Measurements from ENCODE around the gene ARHGAP20. TPM values are rescaled to one million over a fixed set of nuclear protein-coding genes. Genes with fewer than 3 reads are reported as not detected.

ARHGAP20 gene
- total RNA-seq, 1 experiment from 2014 or later = not detected

DNA sequence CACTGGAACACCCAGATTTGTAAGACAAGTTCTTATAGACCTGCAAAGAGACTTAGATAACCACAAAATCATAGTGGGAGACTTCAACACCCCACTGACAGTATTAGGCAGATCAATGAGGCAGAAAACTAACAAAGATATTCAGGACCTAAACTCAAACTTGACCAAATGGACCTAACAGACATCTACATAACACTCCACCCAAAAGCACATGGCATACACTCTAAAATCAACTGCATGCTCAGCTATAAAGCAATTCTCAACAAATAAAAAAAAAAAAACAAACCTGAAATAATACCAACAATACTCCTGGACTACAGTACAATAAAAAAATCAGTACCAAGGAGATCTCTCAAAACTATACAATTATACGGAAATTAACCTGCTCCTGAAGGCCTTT, 167.5 kb downstream of the ARHGAP20 start:
- TF ChIP-seq, protein P1, sequence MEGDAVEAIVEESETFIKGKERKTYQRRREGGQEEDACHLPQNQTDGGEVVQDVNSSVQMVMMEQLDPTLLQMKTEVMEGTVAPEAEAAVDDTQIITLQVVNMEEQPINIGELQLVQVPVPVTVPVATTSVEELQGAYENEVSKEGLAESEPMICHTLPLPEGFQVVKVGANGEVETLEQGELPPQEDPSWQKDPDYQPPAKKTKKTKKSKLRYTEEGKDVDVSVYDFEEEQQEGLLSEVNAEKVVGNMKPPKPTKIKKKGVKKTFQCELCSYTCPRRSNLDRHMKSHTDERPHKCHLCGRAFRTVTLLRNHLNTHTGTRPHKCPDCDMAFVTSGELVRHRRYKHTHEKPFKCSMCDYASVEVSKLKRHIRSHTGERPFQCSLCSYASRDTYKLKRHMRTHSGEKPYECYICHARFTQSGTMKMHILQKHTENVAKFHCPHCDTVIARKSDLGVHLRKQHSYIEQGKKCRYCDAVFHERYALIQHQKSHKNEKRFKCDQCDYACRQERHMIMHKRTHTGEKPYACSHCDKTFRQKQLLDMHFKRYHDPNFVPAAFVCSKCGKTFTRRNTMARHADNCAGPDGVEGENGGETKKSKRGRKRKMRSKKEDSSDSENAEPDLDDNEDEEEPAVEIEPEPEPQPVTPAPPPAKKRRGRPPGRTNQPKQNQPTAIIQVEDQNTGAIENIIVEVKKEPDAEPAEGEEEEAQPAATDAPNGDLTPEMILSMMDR (conservative IDR thresholded peaks at IDR 0.05) = no peak
- TF ChIP-seq EZH2 (IDR thresholded peaks at IDR 0.05; ENCODE audit: low read depth) = no peak
- ChIA-PET POLR2A (ENCODE audit: unreplicated experiment) (no interaction called here), CTCF (no interaction called here)
- no peak overlapping the region for H3K27ac ChIP-seq
- DNase-seq = no peak
- no peaks in the 10 kb centered on the region for H3K9me2 ChIP-seq (ENCODE audit: insufficient read depth)
- no peaks in the 10 kb centered on the region for H4K20me1 ChIP-seq (ENCODE audit: insufficient read depth)
- peaks cover 8% of the 10 kb centered on the region; the same call in 1 of the 2 replicates for H3K27me3 ChIP-seq (ENCODE audit: insufficient read depth, low read depth)
- H3K79me2 ChIP-seq (ENCODE audit: low read depth) = no peaks in the 10 kb centered on the region
- H3K9me3 ChIP-seq (ENCODE audit: insufficient read depth, low read depth) = no peaks in the 10 kb centered on the region
- H3F3A ChIP-seq (ENCODE audit: insufficient read depth, low read depth) = no peaks in the 10 kb centered on the region
- no peaks in the 10 kb centered on the region for H3K36me3 ChIP-seq (ENCODE audit: low read depth)
- H2AFZ ChIP-seq = no peak overlapping the region
- intact Hi-C loops (cut with micrococcal nuclease; ENCODE audit: unreplicated experiment) = no loop called here
- H3K4me2 ChIP-seq = no peak overlapping the region
- no peaks in the 10 kb centered on the region for H3K4me1 ChIP-seq (replicated peaks; ENCODE audit: insufficient read depth)
- H3K4me3 ChIP-seq = no peak overlapping the region
- no TSS peak for BruUV-seq (replicated peaks)

DNA sequence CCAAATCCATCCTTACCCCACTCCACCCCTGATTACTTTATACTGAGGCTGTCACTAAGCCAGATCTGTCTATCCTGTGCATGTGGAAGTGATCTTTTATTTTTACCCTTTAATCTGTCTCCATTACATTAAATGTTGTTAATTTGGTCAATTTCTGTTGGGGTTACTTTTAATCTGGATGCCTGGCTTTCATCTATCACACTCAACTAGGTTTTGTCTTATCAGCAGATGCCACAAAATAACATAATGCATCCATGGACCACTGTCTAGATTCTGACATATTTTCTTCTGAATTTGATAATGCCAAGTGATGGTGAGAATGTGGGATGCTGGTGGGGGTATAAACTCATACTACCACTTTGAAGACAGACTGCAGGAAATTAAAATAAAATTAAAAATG, 174.1 kb downstream of the ARHGAP20 start:
- H3K27ac ChIP-seq = no peak overlapping the region
- no peak overlapping the region for H3K4me2 ChIP-seq

GRCh38 chr11:110530900-110531741, 181.1 kb downstream of the ARHGAP20 start:
- BruUV-seq (replicated peaks) = no TSS peak
- no peaks in the 10 kb centered on the region for H3K4me1 ChIP-seq (replicated peaks; ENCODE audit: insufficient read depth)
- H3K4me2 ChIP-seq = no peak overlapping the region
- ChIA-PET CTCF (no interaction called here), POLR2A (ENCODE audit: unreplicated experiment) (no interaction called here)
- no peaks in the 10 kb centered on the region for H3K79me2 ChIP-seq (ENCODE audit: low read depth)
- no peaks in the 10 kb centered on the region for H3K9me3 ChIP-seq (ENCODE audit: insufficient read depth, low read depth)
- no peaks in the 10 kb centered on the region for H3K27me3 ChIP-seq (ENCODE audit: insufficient read depth, low read depth)
- H4K20me1 ChIP-seq (ENCODE audit: insufficient read depth) = no peaks in the 10 kb centered on the region
- no peak overlapping the region for H3K4me3 ChIP-seq
- H3K9me2 ChIP-seq (ENCODE audit: insufficient read depth) = 0 out of 2 replicates have a peak, but pooled peaks cover 4% of the 10 kb centered on the region
- intact Hi-C loops (cut with micrococcal nuclease; ENCODE audit: unreplicated experiment) = no loop called here
- no peak overlapping the region for H2AFZ ChIP-seq
- no peaks in the 10 kb centered on the region for H3K36me3 ChIP-seq (ENCODE audit: low read depth)
- H3F3A ChIP-seq (ENCODE audit: insufficient read depth, low read depth) = no peaks in the 10 kb centered on the region
- no peak overlapping the region for H3K27ac ChIP-seq
- no peak for DNase-seq
- no peak for TF ChIP-seq EZH2 (IDR thresholded peaks at IDR 0.05; ENCODE audit: low read depth)
- TF ChIP-seq, protein P1 (conservative IDR thresholded peaks at IDR 0.05) = no peak

More for the DNA sequence above, 174.1 kb downstream of the ARHGAP20 start:
- CTCF ChIA-PET = no interaction called here
- H3K27me3 ChIP-seq (ENCODE audit: insufficient read depth, low read depth) = peaks cover 8% of the 10 kb centered on the region; the same call in 1 of the 2 replicates
- intact Hi-C loops (cut with micrococcal nuclease; ENCODE audit: unreplicated experiment) = no loop called here
- BruUV-seq (replicated peaks) = no TSS peak
- DNase-seq = no peak
- POLR2A ChIA-PET (ENCODE audit: unreplicated experiment) = no interaction called here
- no peak overlapping the region for H2AFZ ChIP-seq
- H3K79me2 ChIP-seq (ENCODE audit: low read depth) = no peaks in the 10 kb centered on the region
- H3F3A ChIP-seq (ENCODE audit: insufficient read depth, low read depth) = no peaks in the 10 kb centered on the region
- no peak overlapping the region for H3K4me3 ChIP-seq
- H3K9me2 ChIP-seq (ENCODE audit: insufficient read depth) = no peaks in the 10 kb centered on the region
- no peaks in the 10 kb centered on the region for H3K36me3 ChIP-seq (ENCODE audit: low read depth)
- no peaks in the 10 kb centered on the region for H4K20me1 ChIP-seq (ENCODE audit: insufficient read depth)
- H3K4me1 ChIP-seq (replicated peaks; ENCODE audit: insufficient read depth) = no peaks in the 10 kb centered on the region
- no peaks in the 10 kb centered on the region for H3K9me3 ChIP-seq (ENCODE audit: insufficient read depth, low read depth)
- TF ChIP-seq, protein P1 (conservative IDR thresholded peaks at IDR 0.05) = no peak
- TF ChIP-seq EZH2 (IDR thresholded peaks at IDR 0.05; ENCODE audit: low read depth) = no peak

Data from PC-9 (cell line).